ENCODE results near the gene MIPOL1. TPM values are rescaled to one million over a fixed set of nuclear protein-coding genes. Genes with fewer than 3 reads are reported as not detected.

Gene MIPOL1
- total and polyA plus RNA-seq, 2 of the 4 experiments (the other 2 are of a cell fraction), result 2.7 to 5.9 TPM

DNA sequence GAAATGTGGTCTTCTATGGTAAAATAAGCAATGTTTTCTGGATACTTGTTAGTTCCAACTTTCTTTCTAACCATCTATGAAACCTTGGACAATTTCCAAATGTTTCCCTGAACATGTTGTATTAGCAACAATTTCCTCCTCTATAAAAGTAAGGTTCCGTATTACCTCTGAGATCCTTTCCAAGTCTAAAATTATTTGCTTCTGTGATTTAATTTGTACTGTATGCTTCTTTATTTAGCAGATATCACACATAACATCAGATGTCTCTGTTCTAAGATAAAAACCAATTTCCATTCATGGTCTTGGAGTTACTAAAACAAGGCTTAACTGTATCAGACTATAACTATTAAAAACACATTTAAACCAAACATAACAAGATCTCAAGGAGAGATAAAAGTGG, 220.1 kb downstream of the MIPOL1 start:
- H3K4me2 ChIP-seq (ENCODE audit: low read depth, low read length), result no peak overlapping the region
- no peaks in the 10 kb centered on the region for H3K36me3 ChIP-seq (ENCODE audit: control insufficient read depth, insufficient read depth, low read length)
- WGBS, 2 experiments (ENCODE audit: extremely low coverage in 2 of 2, insufficient read length in 1 of 2), result no CpG with 5 or more reads among the region's 1 CpG
- no peak overlapping the region for H2BK5ac ChIP-seq (ENCODE audit: low read depth, low read length, poor library complexity, severe bottlenecking)
- H2BK20ac ChIP-seq (ENCODE audit: low read depth, low read length), result no peak overlapping the region
- no peaks in the 10 kb centered on the region for H4K20me1 ChIP-seq (ENCODE audit: insufficient read depth, low read length)
- ChIA-PET CTCF (no interaction called here), POLR2A (ENCODE audit: unreplicated experiment) (no interaction called here)
- no peak overlapping the region for H4K91ac ChIP-seq (ENCODE audit: insufficient read depth, low read depth, low read length)
- no peak overlapping the region for H3K4ac ChIP-seq (ENCODE audit: low read depth, low read length)
- no peaks in the 10 kb centered on the region for H3K27me3 ChIP-seq (ENCODE audit: control insufficient read depth, insufficient read depth, low read length)
- no peak overlapping the region for H2BK120ac ChIP-seq (ENCODE audit: low read depth, low read length)
- no peak overlapping the region for H3K14ac ChIP-seq (replicated peaks; ENCODE audit: low read depth, low read length)
- no peak overlapping the region for H2BK15ac ChIP-seq (ENCODE audit: low read depth, low read length)
- H4K5ac ChIP-seq (ENCODE audit: low read depth, low read length), result no peak overlapping the region
- no peak overlapping the region for H2AK5ac ChIP-seq (ENCODE audit: low read depth, low read length)
- H3K9me3 ChIP-seq (ENCODE audit: control insufficient read depth, insufficient read depth, low read length), result no peaks in the 10 kb centered on the region
- no peaks in the 10 kb centered on the region for H3K79me1 ChIP-seq (ENCODE audit: low read depth in 1 of 2, low read length in 2 of 2)
- no peak overlapping the region for H2AFZ ChIP-seq (replicated peaks; ENCODE audit: low read length, poor library complexity)
- BruUV-seq (replicated peaks), result no TSS peak
- peaks cover 2% of the 10 kb centered on the region; the same call in 1 of the 2 replicates for H3K9me1 ChIP-seq (ENCODE audit: insufficient read depth, low read length)
- ATAC-seq (ENCODE audit: low read depth), result no peak
- no peak overlapping the region for H3K18ac ChIP-seq (ENCODE audit: low read depth, low read length)
- TF ChIP-seq MAFK (IDR thresholded peaks at IDR 0.05; ENCODE audit: low read depth, low read length), result no peak
- TF ChIP-seq, protein P1, sequence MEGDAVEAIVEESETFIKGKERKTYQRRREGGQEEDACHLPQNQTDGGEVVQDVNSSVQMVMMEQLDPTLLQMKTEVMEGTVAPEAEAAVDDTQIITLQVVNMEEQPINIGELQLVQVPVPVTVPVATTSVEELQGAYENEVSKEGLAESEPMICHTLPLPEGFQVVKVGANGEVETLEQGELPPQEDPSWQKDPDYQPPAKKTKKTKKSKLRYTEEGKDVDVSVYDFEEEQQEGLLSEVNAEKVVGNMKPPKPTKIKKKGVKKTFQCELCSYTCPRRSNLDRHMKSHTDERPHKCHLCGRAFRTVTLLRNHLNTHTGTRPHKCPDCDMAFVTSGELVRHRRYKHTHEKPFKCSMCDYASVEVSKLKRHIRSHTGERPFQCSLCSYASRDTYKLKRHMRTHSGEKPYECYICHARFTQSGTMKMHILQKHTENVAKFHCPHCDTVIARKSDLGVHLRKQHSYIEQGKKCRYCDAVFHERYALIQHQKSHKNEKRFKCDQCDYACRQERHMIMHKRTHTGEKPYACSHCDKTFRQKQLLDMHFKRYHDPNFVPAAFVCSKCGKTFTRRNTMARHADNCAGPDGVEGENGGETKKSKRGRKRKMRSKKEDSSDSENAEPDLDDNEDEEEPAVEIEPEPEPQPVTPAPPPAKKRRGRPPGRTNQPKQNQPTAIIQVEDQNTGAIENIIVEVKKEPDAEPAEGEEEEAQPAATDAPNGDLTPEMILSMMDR (conservative IDR thresholded peaks at IDR 0.05; ENCODE audit: low read depth, low read length), result no peak
- no peak for TF ChIP-seq RAD21 (IDR thresholded peaks at IDR 0.05; ENCODE audit: low read length)
- no peak for TF ChIP-seq MXI1 (IDR thresholded peaks at IDR 0.05; ENCODE audit: borderline replicate concordance, low read depth, low read length)
- TF ChIP-seq BHLHE40 (IDR thresholded peaks at IDR 0.05; ENCODE audit: low read depth, low read length), result no peak
- no peak for TF ChIP-seq CEBPB (IDR thresholded peaks at IDR 0.05; ENCODE audit: low read depth, low read length)
- no peak for TF ChIP-seq MAZ (IDR thresholded peaks at IDR 0.05; ENCODE audit: borderline replicate concordance, low read depth, low read length)
- no peak for TF ChIP-seq RCOR1 (IDR thresholded peaks at IDR 0.05; ENCODE audit: insufficient replicate concordance, low read length)
- no peak for TF ChIP-seq ELK1 (IDR thresholded peaks at IDR 0.05; ENCODE audit: borderline replicate concordance, low read depth, low read length)
- TF ChIP-seq NFE2L2 (IDR thresholded peaks at IDR 0.05; ENCODE audit: low read depth, low read length), result no peak
- no peak for TF ChIP-seq FOS (IDR thresholded peaks at IDR 0.05; ENCODE audit: low read depth, low read length)
- intact Hi-C loops (cut with micrococcal nuclease) (no loop called here), in situ Hi-C loops (cut with MboI; ENCODE audit: low sequenced_read_pairs) (no loop called here), dilution Hi-C loops (cut with HindIII; ENCODE audit: low sequenced_read_pairs, unreplicated experiment) (no loop called here)
- H3K9ac ChIP-seq (ENCODE audit: low read depth, low read length), result no peak overlapping the region
- H4K8ac ChIP-seq (ENCODE audit: low read depth in 2 of 2, low read length in 2 of 2), result no peak overlapping the region
- H3K56ac ChIP-seq (ENCODE audit: extremely low read depth, insufficient read depth, low read length), result no peak overlapping the region
- no peak overlapping the region for H3K4me3 ChIP-seq (ENCODE audit: insufficient read depth, low read depth, low read length)
- H3K27ac ChIP-seq (ENCODE audit: insufficient read depth, low read length), result no peak overlapping the region
- DNase-seq, result no peak
- no peak overlapping the region for H3K23ac ChIP-seq (ENCODE audit: low read depth, low read length)
- no peak overlapping the region for H2AK9ac ChIP-seq (replicated peaks; ENCODE audit: low read depth, low read length, poor library complexity)
- no peaks in the 10 kb centered on the region for H3K4me1 ChIP-seq (ENCODE audit: control insufficient read depth, insufficient read depth, low read length)
